NCI-H510A treated with DMSO at 0.1 percent for 48 hours (cell line): Measurements from ENCODE around the gene CES4A.

ENCODE experiments used
- DNase-seq: peaks from one replicate; lab custom pipeline; 2025; lab: John Stamatoyannopoulos, UW

Gene CES4A

GRCh38 chr16:67053767-67054334, 65.5 kb downstream of the CES4A start:
- no peak for DNase-seq

DNA sequence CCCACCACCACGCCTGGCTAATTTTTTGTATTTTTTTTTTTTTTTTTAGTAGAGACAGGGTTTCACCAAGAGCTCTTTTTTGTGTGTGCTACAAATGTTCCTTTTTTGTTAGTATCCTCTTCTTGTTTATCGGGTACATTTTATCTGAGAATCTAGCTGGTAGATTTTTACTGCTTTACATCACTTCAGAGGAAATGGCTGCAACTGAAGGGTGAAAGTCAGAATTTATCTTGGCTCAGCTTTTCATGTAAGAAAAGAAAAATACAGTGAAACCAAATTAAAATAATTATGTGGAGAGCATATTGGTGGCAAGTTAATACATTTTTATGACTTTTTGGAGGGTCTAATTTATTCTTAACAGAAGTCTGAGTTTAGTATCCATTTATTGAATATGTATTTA, 66.5 kb downstream of the CES4A start:
- no peak for DNase-seq

GRCh38 chr16:67055712-67056487, 67.5 kb downstream of the CES4A start:
- DNase-seq: no peak
